MM.1S (cell line): ENCODE data around the gene LGALS14.

ENCODE experiments used
- DNase-seq: peaks from one replicate; pipeline ENCODE4 v3.0.0-alpha.2; 2015
- H2AFZ ChIP-seq: fragments of 300-600 bp; sonication (generic); 2 replicates; pipeline ENCODE4 v1.6.0; 2016; ENCODE audit warnings: antibody characterized with exemption, low read length
- H3F3A ChIP-seq: fragments of 300-600 bp; sonication (generic); 2 replicates; pipeline ENCODE4 v1.6.1; 2016; ENCODE audit warnings: mild to moderate bottlenecking, antibody characterized with exemption, low read length, moderate library complexity, mixed read lengths; ENCODE audit not compliant: insufficient read depth
- H3K27ac ChIP-seq: fragments of 300-600 bp; sonication (generic); 2 replicates; pipeline ENCODE4 v1.5.1; 2016; ENCODE audit warnings: mild to moderate bottlenecking, low read length
- H3K27me3 ChIP-seq: fragments of 300-600 bp; sonication (generic); replicated peaks from 2 replicates; pipeline ENCODE4 v1.6.0; 2016; ENCODE audit warnings: low read length; ENCODE audit not compliant: insufficient read depth
- H3K36me3 ChIP-seq: fragments of 300-600 bp; sonication (generic); replicated peaks from 2 replicates; pipeline ENCODE4 v1.6.1; 2016; ENCODE audit warnings: mild to moderate bottlenecking, low read length, mixed read lengths; ENCODE audit not compliant: insufficient read depth
- H3K4me1 ChIP-seq: fragments of 300-600 bp; sonication (generic); 2 replicates; pipeline ENCODE4 v1.6.1; 2016; ENCODE audit warnings: low read length, mixed read lengths
- H3K4me2 ChIP-seq: fragments of 300-600 bp; sonication (generic); 2 replicates; pipeline ENCODE4 v1.6.0; 2016; ENCODE audit warnings: low read depth, low read length
- H3K4me3 ChIP-seq: fragments of 300-600 bp; sonication (generic); 2 replicates; pipeline ENCODE4 v1.5.1; 2016; ENCODE audit warnings: low read length, mixed read lengths
- H3K79me2 ChIP-seq: fragments of 300-600 bp; sonication (generic); 2 replicates; pipeline ENCODE4 v1.6.1; 2016; ENCODE audit warnings: mixed run types, low read length, mixed read lengths
- H3K9ac ChIP-seq: fragments of 300-600 bp; sonication (generic); 2 replicates; pipeline ENCODE4 v1.6.1; 2016; ENCODE audit warnings: low read length, mixed read lengths
- H3K9me2 ChIP-seq: fragments of 300-600 bp; sonication (generic); replicated peaks from 2 replicates; pipeline ENCODE4 v1.6.1; 2016; ENCODE audit warnings: mild to moderate bottlenecking, low read length, mixed read lengths; ENCODE audit not compliant: insufficient read depth
- H3K9me3 ChIP-seq: fragments of 300-600 bp; sonication (generic); replicated peaks from 2 replicates; pipeline ENCODE4 v1.6.1; 2016; ENCODE audit warnings: mild to moderate bottlenecking, low read length, mixed read lengths; ENCODE audit not compliant: insufficient read depth
- H4K20me1 ChIP-seq: fragments of 300-600 bp; sonication (generic); 2 replicates; pipeline ENCODE4 v1.6.1; 2016; ENCODE audit warnings: mild to moderate bottlenecking, low read length, moderate library complexity, mixed read lengths; ENCODE audit not compliant: insufficient read depth
- CTCF ChIP-seq: fragments of 300-600 bp; sonication (generic); IDR thresholded peaks from 2 replicates; pipeline ENCODE4 v1.5.1; 2016; ENCODE audit warnings: antibody characterized with exemption, low read length, mixed read lengths
- EZH2 ChIP-seq: fragments of 300-600 bp; sonication (generic); optimal IDR thresholded peaks from 2 replicates; pipeline ENCODE3; 2017; ENCODE audit warnings: low read depth, mild to moderate bottlenecking, antibody characterized with exemption, low read length, mixed read lengths
- EZH2phosphoT487 ChIP-seq: fragments of 300-600 bp; sonication (generic); IDR thresholded peaks from 2 replicates; pipeline ENCODE4 v1.6.1; 2018; ENCODE audit warnings: antibody characterized with exemption, low read length

Gene LGALS14

GRCh38 chr19:39736088-39736487, 31.8 kb downstream of the LGALS14 start:
- H3K27ac ChIP-seq, result no peak overlapping the region
- H3F3A ChIP-seq, result no peaks in the 10 kb centered on the region
- H3K27me3 ChIP-seq, result no peaks in the 10 kb centered on the region
- H3K4me1 ChIP-seq, result peaks cover 9% of the 10 kb centered on the region
- H3K79me2 ChIP-seq, result no peaks in the 10 kb centered on the region
- H3K9me2 ChIP-seq, result no peaks in the 10 kb centered on the region
- H3K4me3 ChIP-seq, result no peak overlapping the region
- DNase-seq, result no peak
- H3K9me3 ChIP-seq, result no peaks in the 10 kb centered on the region
- no peak overlapping the region for H2AFZ ChIP-seq
- H3K9ac ChIP-seq, result no peak overlapping the region
- no peaks in the 10 kb centered on the region for H3K36me3 ChIP-seq
- no peak overlapping the region for H3K4me2 ChIP-seq
- H4K20me1 ChIP-seq, result no peaks in the 10 kb centered on the region
- TF ChIP-seq EZH2 (no peak), CTCF (no peak), EZH2phosphoT487 (no peak)

DNA sequence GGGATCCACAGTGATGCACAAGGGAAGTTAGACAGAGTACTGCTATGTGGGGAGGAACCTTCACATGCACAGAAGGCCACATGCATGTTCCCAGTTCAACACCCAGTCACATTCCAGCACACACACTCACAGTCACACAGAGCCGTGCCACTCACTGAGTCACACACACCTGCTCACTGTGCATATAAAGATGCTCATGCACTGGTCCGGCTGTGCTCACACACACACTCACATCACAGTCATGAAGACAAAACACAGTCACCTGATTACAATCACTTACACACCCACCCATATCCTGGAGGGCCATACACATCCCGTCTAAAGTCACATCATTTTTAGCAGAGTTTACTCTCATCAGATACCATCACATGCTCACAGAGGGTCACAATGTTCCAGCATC, 33.1 kb downstream of the LGALS14 start:
- TF ChIP-seq CTCF (no peak), EZH2 (no peak), EZH2phosphoT487 (no peak)
- Histone ChIP-seq H3F3A (no peaks in the 10 kb centered on the region), H3K9ac (no peak overlapping the region), H3K27ac (no peak overlapping the region), H3K9me2 (no peaks in the 10 kb centered on the region), H3K9me3 (no peaks in the 10 kb centered on the region), H3K36me3 (no peaks in the 10 kb centered on the region), H3K4me1 (peaks cover 9% of the 10 kb centered on the region), H3K27me3 (no peaks in the 10 kb centered on the region), H4K20me1 (no peaks in the 10 kb centered on the region), H3K4me3 (no peak overlapping the region), H2AFZ (no peak overlapping the region), H3K79me2 (no peaks in the 10 kb centered on the region), H3K4me2 (no peak overlapping the region)
- no peak for DNase-seq

DNA sequence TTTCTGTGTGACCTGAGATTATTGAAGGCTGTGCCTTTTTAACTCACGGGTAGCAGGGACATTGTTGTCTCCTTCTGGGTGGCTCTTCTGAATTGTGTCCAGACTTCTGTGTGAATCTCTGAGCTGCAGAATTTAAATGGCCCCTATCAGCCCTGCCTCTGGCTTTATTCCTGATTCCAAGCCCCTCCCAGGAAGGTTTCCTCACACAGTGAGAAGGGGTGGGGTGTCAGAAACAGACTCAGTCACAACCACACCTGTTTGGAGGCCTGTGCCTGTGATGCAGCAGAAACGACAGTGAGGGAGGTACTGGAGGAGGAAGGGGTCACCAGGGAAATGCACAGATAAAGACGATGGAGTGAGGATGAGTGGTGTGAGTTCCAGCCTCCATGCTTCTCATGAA, 33.6 kb downstream of the LGALS14 start, which contains the start of gene CLC:
TSS of gene CLC (minus strand) at position 139 of the 400 bp plus-strand sequence. CDS start at position 62, 77 bp downstream.
- H3K79me2 ChIP-seq, result no peaks in the 10 kb centered on the region
- H3K9me2 ChIP-seq, result no peaks in the 10 kb centered on the region
- H3K27ac ChIP-seq, result no peak within 1 kb of the TSS
- no peak within 1 kb of the TSS for H2AFZ ChIP-seq
- no peak for TF ChIP-seq EZH2
- no peak for TF ChIP-seq EZH2phosphoT487
- no peak for TF ChIP-seq CTCF
- peaks cover 9% of the 10 kb centered on the region for H3K4me1 ChIP-seq
- H3K4me2 ChIP-seq, result no peak within 1 kb of the TSS
- no peaks in the 10 kb centered on the region for H3K36me3 ChIP-seq
- no peak within 1 kb of the TSS for H3K9ac ChIP-seq
- no peaks in the 10 kb centered on the region for H3F3A ChIP-seq
- no peak for DNase-seq
- H4K20me1 ChIP-seq, result no peaks in the 10 kb centered on the region
- H3K27me3 ChIP-seq, result no peaks in the 10 kb centered on the region
- no peak within 1 kb of the TSS for H3K4me3 ChIP-seq
- no peaks in the 10 kb centered on the region for H3K9me3 ChIP-seq

DNA sequence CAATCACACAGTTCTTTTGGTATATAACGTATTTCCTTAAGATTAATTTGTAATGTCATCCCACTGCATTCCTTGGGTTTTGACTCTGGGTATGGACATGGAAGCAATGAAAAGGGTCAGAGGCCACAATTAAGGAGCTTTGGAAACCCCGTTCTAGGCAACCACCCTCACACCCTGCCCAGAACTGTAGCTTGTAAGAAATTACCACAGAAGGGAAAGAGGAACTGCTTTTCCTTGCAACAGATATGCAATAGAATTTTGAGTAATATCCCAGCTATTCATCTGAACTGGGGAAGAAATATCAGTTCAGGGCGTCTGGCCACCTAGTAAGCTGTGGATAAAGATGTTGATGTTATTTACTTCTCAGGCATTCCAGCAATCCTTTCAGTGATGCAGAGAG, 34.5 kb downstream of the LGALS14 start:
- Histone ChIP-seq H3K4me2 (no peak overlapping the region), H4K20me1 (no peaks in the 10 kb centered on the region), H3K36me3 (no peaks in the 10 kb centered on the region), H3K9ac (no peak overlapping the region), H3K9me2 (no peaks in the 10 kb centered on the region), H3K9me3 (no peaks in the 10 kb centered on the region), H3K4me1 (peaks cover 9% of the 10 kb centered on the region), H2AFZ (no peak overlapping the region), H3K27me3 (no peaks in the 10 kb centered on the region), H3F3A (no peaks in the 10 kb centered on the region), H3K4me3 (no peak overlapping the region), H3K79me2 (no peaks in the 10 kb centered on the region), H3K27ac (no peak overlapping the region)
- no peak for DNase-seq
- no peak for TF ChIP-seq CTCF
- TF ChIP-seq EZH2phosphoT487, result no peak
- no peak for TF ChIP-seq EZH2
